Osteocyte (in vitro differentiated cells): ENCODE measurements around the gene SMIM23. TPM values are rescaled to one million over a fixed set of nuclear protein-coding genes. Genes with fewer than 3 reads are reported as not detected.

Experiments
- DNase-seq: peaks from one replicate; pipeline ENCODE4 v3.0.0; 2021; ENCODE audit warnings: mixed read lengths; ENCODE audit not compliant: unreplicated experiment; ENCODE audit errors: extremely low spot score
- H3K27ac Mint-ChIP-seq: one replicate; pipeline ENCODE4 v1.8.0; 2021; ENCODE audit warnings: mild to moderate bottlenecking, mixed read lengths; ENCODE audit not compliant: unreplicated experiment
- H3K27me3 Mint-ChIP-seq: one replicate; pipeline ENCODE4 v1.8.0; 2021; ENCODE audit warnings: mixed read lengths; ENCODE audit not compliant: unreplicated experiment
- H3K36me3 Mint-ChIP-seq: one replicate; pipeline ENCODE4 v1.8.0; 2021; ENCODE audit warnings: mixed read lengths; ENCODE audit not compliant: unreplicated experiment
- H3K4me1 Mint-ChIP-seq: one replicate; pipeline ENCODE4 v1.8.0; 2021; ENCODE audit warnings: mixed read lengths; ENCODE audit not compliant: unreplicated experiment
- H3K4me3 Mint-ChIP-seq: one replicate; pipeline ENCODE4 v1.8.0; 2021; ENCODE audit warnings: mild to moderate bottlenecking, moderate library complexity, mixed read lengths; ENCODE audit not compliant: unreplicated experiment
- H3K9me3 Mint-ChIP-seq: one replicate; pipeline ENCODE4 v1.8.0; 2021; ENCODE audit warnings: mixed read lengths; ENCODE audit not compliant: unreplicated experiment
- CTCF ChIP-seq: fragments of 200-600 bp; sonication (generic); IDR thresholded peaks from 2 replicates; pipeline ENCODE4 v1.5.0; 2021; ENCODE audit warnings: antibody characterized with exemption, mild to moderate bottlenecking, moderate library complexity
- total RNA-seq: library from RNA; stranded (reverse); gene quantifications from 2 replicates; pipeline ENCODE4 v1.2.1, GENCODE V29; 2021

The SMIM23 gene
- total RNA-seq, 1 donor from 2014 or later = not detected

DNA sequence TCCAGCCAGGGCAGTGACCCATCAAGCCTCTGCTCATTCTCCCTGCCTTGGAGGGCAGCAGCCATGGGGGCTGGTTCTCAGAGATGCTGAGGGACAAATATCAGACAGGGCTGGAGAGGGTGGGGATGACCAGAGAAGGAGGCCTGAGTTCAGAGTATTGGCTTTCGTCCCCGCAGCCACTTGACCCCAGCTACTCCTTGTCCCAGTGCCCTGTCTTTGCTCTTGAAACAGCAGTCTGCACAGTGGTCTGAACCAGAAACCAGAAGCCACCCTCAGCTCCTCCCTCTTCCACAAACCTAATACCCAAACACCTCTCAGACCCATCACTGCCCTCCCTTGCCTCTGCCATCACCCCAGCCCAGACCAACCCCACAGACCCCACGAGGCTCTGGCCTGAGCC, 36.3 kb upstream of the SMIM23 start:
- Mint-ChIP-seq H3K4me1 (no peaks in the 10 kb centered on the region), H3K4me3 (no peak overlapping the region), H3K9me3 (no peaks in the 10 kb centered on the region), H3K36me3 (no peaks in the 10 kb centered on the region), H3K27ac (no peak overlapping the region), H3K27me3 (peaks cover 7% of the 10 kb centered on the region)
- no peak for DNase-seq
- TF ChIP-seq CTCF = no peak

GRCh38 chr5:171750311-171750788, 35.3 kb upstream of the SMIM23 start:
- no peak for DNase-seq
- Mint-ChIP-seq H3K4me1 (peaks cover 2% of the 10 kb centered on the region), H3K36me3 (no peaks in the 10 kb centered on the region), H3K27ac (no peak overlapping the region), H3K27me3 (no peaks in the 10 kb centered on the region), H3K4me3 (no peak overlapping the region), H3K9me3 (no peaks in the 10 kb centered on the region)
- TF ChIP-seq CTCF = peak; percentile 21

DNA sequence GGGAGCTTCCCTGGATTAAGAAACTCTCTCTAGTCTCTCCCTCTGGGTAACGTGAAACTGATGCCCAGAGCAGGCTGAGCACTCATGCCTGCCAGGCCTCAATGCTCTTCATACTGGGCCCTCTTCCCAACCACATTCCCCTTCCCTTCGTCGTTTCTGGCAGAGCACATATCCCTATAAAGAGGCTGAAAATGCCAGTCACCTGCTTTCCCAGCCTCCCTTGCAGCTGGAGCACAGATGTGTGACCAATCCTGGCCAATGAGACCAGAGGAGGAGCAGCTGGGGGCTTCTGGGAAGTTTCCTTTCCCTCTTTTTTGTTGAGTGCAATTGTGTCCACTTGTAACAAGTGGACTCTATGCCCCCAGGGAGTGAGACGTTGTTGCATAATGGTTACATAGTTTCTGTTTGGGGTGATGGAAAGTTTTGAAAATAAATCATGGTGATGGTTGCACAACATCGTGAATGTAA, 30.2 kb upstream of the SMIM23 start:
- Mint-ChIP-seq H3K36me3 (no peaks in the 10 kb centered on the region), H3K4me1 (peaks cover 10% of the 10 kb centered on the region), H3K27me3 (no peaks in the 10 kb centered on the region), H3K4me3 (no peak overlapping the region), H3K9me3 (peaks cover 6% of the 10 kb centered on the region), H3K27ac (no peak overlapping the region)
- TF ChIP-seq CTCF = no peak
- DNase-seq = peak; percentile 54

GRCh38 chr5:171757853-171758535, 27.6 kb upstream of the SMIM23 start:
- Mint-ChIP-seq H3K27ac (no peak overlapping the region), H3K9me3 (peaks cover 6% of the 10 kb centered on the region), H3K4me1 (peaks cover 10% of the 10 kb centered on the region), H3K4me3 (no peak overlapping the region), H3K27me3 (no peaks in the 10 kb centered on the region), H3K36me3 (no peaks in the 10 kb centered on the region)
- no peak for TF ChIP-seq CTCF
- DNase-seq = no peak

DNA sequence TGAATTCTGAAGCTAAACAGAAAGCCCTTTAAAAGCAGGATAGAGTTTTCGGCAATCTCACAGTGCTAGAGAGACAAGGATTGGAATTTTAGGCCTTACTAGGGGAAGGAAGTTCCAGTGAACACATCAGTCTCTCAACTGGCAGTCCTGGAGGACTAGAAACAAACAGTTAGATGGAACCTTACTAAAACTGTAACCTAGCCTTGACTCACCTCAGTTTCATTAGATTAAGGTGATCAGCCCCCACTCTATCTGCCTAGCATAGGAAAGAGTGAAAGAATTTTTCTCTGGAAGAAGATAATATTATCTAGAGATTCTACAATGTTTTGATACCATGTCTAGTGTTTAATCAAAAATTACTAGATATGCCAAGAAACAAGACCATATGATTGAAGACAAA, 25.8 kb upstream of the SMIM23 start:
- H3K4me3 Mint-ChIP-seq = no peak overlapping the region
- DNase-seq = no peak
- H3K36me3 Mint-ChIP-seq = no peaks in the 10 kb centered on the region
- peaks cover 4% of the 10 kb centered on the region for H3K27me3 Mint-ChIP-seq
- H3K4me1 Mint-ChIP-seq = peaks cover 10% of the 10 kb centered on the region
- H3K27ac Mint-ChIP-seq = no peak overlapping the region
- H3K9me3 Mint-ChIP-seq = peaks cover 6% of the 10 kb centered on the region
- no peak for TF ChIP-seq CTCF
